Islet precursor cell (in vitro differentiated cells): ENCODE results near the gene DUSP7.
A peak's percentile ranks its signal among the peaks of the same experiment; 100 is the strongest.

Experiments
- DNase-seq: peaks from one replicate; pipeline ENCODE4 v3.0.0-alpha.2; 2018

The DUSP7 gene

DNA sequence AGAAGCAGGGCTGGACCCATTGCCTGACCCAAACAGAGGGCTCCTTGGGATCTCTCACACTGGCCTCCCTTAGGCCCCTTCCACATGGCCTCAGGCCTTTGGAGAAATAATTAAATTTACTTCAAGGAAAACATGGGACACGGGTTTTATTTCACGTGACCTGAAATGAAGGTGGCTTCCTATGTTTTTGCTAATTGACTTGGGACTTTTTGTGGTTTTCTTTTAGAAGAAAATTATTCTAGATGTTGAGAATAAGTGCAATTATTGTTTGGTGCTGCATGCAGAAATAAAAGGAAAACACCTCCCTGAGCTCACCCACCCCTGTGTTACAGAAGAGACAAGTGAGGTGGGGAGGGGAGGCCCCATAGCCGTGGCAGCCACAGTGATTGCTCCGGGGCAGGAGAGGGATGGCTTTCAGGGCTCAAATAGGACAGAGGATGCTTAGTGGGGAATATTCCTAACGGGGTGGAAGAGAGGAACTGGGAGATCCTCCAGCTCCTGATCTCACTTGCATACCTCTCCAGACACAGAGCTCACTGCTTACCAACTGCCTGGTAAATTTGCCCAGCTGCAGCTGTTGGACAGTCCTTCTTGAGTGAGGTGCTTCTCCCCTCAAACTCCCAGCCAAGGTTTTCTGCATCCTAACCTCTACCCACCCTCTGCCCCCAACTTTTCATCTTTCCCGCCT is 31.5 kb downstream of the DUSP7 start:
- DNase-seq: no peak

DNA sequence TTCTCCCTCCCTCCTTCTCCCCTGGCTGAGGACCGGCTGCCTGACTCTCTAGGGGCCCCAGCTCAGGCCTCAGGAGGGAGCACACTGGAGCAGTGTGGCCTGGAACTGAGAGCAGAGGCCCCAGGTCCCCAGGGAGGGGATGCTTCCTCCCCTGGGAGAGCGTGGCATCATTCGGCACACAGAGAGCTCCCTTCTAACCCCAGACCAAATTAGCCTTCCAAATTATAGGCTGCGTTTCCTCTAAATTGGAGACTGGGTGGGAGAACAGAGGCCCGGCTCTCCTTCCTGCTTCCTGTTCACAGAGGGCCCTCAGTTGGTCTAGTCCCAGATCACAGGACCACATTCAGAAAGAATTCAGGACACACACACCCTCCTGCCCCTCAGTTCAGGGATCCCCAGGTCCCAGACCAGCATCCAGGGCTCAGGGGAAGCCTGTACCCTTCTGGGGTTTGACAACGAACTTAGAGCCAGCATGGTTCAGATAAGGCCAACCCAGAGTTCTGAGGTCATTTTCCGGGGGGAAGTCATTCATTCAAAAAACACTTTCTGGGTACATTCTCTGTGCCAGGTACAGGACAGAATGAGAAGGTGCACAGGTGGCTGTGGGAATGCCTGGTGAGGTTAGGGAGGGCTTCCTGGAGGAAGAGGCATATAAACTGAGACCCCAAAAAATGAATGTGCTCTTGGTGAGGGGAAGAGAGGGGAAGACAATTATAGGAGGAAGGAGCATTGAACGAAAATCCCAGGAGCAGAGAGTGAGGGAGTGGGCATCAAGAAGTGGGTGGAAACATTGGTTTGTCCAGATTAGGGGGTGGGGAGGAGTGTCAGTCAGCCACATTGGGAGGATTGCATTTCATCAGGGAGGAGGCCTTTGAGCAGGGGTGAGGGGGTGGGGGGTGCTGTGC is 32.3 kb downstream of the DUSP7 start:
- no peak for DNase-seq

DNA sequence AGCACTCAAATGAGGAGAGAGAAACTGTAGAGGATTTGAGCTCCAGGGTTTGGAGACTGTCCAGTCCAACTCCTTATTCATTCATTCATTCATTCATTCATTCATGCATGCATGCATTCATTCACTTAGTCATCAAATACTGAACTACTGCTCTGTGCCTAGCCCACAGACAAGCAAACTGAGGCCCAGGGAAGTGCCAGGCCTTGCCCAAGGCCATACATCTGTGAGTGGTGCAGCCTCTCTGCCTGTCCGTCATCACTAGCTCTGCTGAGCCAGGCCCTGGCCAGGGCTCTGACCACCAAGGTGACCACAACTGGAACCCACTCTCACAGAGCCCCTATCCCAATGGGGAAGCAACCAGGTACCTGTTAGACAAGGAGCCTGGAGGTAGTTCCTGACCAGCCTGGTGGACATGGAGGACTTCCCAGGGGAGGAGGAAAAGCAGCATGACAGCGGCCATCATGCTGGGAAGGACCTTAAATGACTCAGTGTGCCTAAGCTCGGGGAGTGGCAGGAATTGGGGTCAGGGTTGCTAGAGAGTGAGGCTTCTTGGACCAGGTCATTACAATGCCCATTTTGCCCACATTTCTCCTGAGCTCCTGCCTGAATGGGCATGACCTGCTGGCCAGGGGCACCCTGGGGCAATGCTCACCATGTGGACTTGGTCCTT is 33.1 kb downstream of the DUSP7 start:
- no peak for DNase-seq

DNA sequence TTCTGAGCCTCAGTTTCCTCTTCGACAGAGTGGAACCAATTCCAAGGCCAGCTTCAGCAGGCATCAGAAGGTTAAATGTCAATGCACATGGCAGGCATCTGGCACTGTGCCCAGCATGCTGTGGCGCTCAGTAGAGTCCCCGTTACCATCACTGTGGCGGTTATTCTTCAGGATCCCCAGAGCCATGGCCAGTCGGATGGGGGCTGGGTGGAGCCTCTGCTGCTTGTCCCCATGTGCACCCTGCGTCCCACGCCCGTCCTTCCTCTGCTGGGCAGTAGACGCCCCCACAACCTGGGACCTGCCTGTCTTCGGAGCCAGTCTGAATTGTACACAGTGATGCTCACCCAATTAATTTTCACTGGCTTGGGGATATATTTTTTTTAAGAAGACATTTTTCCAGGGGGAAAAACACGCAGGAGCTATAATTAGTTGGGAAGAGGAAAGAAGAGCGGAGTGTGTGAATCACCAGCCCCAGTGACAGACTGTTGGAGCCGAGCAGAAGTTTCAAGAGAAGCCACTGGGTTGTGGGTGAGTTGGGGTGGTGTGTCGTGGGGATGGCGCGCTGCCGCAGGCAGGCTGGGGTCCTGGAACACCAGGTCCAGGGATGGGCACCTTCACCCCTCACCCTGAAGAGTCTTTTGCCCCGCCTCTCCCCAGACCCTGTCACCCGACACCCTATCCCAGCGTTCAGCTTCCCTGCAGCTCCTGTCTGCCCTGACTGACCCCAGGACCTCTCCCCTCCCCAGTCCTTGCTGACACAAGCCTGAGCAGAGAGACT is 33.9 kb downstream of the DUSP7 start:
- DNase-seq: no peak

DNA sequence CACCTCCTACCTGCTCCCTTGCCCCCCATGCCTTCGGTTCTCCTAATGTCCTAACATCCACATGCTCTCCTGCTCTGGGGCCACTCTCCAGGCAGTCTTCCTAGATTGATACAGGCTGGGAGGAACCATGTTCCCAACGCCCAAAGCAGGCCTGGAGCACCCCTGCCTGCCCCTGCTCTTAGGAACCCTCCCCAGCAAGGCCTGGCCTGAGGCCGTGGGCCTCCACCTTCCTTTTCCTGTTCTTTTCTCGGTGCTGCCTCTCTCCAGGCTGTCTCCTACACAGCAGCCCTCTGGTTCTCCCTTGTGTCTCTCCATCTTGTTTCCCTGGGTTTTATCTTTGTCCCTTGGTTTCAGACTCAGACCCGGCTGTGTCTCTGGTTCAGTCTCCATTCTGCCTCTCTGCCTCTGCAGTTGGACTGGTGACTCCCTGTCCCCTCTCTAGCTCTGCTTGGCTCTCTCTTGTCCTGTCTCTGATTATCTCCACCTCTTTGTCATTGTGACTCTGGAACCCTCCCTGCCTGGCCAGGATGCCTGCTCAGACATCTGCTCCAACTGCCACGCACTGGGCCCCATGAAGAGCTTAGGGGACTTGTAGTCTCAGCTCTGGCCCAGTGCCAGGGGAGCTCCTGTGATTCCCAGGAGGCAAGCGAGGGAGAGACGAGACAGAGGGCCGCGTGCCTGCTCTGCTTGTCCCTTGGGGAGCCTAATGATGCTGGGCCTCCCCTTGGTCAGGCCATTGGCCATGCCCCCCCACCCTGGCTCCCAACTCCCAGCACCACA is 34.7 kb downstream of the DUSP7 start:
- DNase-seq: no peak

DNA sequence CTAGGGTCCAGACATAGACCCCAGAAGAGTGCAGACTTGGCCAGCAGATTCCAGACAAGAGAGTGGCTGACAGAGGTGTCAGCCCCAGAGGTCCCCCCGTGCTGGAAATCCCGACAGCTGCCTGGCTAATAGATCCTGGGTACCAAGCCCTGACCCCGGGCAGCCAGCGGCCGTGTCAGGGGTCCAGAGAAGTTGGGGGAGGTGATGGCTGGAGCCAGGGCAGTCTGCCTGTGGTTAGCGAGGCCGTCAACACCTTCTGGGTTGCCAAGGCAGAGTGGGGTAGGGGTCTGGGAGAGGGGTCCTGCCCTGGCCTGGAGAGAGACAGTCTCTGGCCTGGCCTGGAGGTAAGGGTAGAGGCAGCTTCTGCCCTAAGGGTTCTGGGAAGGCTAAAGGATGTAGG is 35.6 kb downstream of the DUSP7 start:
- DNase-seq: no peak

DNA sequence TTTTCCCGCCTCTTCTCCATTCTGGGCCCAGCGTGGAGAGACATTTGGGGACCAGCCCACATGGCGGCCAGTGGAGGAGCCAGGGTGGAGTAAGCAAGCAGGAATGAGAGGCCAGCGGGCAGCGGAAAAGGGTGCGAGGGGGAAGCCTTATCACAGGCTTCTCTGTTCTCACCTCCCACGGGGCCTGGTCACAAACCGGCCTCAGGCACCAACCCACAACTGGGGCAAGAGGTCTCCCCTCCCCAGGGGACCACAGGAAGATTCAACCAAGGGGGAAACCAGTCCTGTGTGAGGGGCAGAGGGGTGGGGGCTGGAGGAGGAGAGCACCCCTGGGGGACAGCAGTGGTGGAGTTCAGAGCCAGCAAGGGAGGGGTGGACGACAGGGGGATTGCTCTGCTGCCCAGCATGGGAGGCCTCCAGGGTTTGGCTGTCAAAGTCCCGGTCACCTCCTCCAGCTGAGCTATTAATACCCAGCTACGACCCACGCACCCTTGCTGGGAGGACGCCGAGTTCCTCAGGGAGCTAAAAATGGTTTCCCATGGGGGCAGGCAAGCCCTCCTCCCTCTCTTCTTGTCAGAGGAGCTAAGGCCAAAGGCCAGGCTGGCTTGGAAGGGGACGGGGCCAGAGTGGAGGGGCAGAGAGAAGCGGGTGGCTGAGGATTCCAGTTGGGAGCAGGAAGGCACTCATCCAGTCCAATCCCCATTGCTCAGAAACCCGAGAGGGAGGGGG is 36.9 kb downstream of the DUSP7 start:
- no peak for DNase-seq

DNA sequence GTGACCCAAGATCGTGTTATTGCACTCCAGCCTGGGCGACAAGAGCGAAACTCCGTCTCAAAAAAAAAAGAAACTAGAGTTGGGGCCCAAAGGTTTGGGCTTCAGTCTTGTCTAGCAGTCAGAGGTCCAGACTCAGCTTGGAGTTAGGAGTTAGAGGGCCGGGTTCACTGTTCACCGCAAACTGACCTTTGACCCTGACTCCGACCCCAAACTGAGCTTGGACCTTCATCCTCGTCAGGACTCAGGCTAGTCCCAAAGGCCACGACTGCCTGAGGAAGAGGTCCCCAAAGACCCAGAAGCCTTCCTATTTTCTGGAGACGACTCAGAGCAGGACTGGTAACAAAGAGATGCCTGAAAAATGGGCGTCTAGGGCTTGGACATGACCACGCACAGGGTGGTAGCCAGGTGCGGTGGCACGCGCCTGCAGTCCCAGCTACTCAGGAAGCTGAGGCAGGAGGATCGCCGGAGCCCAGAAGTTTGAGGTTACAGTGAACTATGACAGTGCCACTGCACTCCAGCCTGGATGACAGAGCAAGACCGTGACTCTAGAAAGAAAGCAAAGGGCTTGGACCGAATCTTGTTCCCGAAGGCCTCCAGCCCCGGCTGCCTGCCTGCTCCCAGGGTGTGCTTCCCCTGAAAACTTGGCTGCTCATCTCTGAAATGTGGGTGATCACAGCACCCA is 37.9 kb downstream of the DUSP7 start:
- DNase-seq: no peak

DNA sequence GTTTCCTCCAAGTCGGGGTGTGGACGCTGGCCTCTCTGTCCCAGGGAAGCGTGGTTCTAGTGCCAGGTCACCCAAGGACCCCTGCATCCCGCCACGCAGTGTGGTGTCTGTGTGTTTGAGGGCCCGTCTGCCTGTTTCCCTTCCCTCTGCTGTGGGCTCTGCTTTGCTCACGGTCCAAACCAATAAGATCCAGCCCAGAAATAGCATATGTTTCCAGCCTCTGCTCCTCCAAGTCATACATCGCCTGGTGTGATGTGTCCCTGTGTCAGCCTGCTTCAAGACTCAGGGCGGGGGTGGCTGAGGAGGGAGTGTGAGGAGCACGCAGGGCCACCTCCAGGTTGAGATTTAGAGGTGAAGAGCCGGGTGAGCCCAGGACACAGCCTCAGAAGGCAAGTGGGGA is 38.8 kb downstream of the DUSP7 start:
- no peak for DNase-seq

DNA sequence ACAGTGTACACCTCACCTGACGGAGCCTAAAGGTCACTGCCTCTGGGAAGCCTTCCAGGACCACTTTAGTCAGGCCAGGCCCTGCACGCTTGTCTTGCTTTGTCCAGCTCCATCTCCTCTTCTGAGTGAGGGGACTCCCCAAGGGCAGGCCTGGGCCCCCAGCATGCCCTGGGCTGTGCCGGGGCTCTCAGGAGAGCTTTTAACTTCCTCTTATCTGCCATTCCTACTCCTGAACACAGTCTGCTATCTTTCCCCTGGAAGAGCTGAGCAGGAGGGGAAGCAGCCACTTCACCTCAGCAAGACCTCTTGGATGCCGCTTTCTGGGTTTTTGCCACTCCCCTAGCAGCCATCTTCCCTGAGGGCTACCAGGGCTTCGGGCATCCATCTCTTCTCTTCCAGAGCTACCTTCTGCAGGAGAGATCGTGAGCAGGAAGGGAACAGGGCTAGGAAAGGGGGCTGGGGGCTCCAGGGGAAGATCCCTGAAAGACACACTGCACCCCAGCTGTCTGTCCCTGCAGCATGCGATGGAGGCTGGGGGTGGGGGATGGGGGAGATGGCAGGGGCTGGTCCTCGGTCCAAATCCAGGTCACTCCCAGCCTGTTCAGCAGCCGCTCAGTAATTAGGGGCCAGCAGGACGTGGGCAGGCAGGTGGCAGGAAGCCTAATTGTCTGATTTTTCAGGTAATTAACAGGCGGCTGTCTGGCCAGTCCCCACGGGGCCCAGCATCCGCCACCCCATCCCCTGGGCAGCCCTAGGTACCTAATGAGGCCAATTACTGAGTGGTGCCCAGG is 40.7 kb downstream of the DUSP7 start:
- DNase-seq: no peak

DNA sequence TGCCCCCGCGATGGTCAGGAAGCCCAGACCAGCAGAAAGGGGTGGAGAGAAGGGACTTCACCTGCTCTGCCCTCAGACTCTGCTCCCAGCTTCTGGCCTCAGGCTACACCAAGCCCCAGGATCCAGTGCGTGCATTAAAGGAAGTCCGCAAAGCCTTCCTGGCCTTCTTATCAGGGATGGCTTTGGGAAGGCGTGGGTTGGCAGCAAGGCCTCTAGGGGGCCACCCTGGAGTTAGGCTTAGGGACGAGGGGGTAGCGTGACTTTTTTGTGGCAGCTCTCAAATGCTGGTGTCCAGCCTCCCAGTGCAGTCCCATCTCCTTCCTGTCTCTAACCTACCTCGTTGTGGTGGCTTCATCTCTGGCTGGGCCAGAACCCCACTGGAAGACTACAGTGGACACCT is 41.8 kb downstream of the DUSP7 start:
- DNase-seq: no peak

DNA sequence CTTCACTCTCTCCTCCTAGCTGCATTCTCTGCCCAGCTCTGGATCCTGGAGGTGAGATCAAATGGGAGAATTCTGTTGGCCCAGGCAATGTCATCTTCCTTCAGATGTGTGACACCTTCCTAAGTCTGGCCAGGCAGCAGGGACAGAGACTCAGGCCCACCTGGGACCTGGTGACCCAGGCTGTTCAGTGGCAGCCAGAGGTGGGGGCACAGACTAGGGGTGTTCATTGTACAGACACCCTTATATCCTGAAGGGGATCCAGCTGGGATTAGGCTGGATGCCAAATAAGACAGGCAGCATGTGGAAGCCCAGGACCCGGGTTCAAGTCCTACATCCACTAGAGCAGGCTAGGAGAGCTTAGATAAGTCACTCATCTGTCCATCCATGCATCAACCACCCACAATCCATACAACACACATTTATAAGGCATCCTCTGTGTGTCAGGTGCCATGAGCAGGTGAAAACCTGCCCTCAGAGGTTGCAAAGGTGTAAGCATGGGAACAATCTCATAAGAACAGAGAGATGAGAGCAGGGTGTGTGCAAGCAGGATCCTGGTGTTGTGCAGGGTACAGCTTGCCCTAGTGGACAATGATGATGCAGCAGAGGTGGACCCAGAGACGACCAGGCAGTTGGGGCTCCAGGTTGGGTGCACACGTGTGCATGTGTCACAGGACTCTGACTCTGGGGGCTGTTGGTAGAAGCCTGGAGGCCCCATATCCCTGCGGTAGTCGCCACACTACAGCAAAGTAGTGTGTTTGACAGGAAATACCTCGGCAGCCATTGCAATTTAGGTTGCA is 42.4 kb downstream of the DUSP7 start:
- no peak for DNase-seq

DNA sequence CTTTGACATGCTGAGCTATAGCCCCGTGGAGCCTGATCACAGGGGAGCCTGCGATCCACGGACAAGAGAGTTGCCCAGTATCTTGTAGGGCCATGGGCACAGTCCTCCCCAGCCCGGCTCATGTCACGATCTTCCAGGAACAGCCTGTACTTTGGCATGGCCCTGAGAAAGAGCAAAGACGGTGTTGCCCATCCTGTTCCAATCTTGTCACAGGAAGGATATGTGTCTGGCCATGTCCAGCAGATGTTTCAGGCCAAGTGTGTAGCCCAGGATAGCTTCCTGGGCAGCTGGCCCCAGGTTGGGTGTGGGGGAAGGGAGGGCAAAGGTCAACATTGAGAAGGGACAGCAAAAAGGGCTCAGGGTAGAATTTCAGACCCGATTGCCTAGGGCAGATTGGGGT is 43.7 kb downstream of the DUSP7 start:
- no peak for DNase-seq

DNA sequence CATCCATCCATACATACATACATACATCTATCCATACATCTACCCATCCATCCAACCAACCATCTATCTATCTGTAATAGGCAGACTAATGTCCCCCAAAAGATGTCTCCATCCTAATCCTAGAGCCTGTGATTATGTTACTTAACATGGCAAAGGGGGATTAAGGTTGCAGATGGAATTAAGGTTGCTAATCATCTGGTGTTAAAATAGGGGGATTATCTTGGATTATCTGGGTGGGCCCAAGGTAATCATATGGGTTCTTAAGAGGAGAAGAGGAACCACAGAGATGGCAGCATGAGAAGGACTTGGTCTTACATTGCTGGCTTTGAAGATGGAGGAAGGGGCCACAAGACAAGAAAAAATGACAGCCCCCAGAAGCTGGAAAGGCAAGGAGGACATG is 45.9 kb downstream of the DUSP7 start:
- no peak for DNase-seq

DNA sequence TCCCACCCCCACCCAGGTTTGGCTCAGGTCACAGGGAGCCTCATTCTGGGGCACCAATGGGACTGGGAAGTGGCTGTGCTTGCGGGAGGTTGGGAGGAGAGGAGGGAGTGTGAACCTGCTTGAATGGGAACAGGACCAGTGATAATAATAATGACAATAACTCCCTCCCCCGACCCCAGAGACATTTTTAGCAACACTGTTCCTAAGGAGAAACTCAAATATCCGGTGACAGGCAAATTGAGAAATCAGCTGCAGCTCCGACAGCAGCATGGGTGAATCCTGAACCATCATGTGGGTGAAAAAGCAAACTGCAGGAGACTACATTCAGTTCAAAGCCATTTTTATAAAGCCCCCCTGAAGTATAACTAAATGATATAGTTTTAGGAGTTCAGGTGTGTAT is 49.1 kb downstream of the DUSP7 start:
- no peak for DNase-seq

DNA sequence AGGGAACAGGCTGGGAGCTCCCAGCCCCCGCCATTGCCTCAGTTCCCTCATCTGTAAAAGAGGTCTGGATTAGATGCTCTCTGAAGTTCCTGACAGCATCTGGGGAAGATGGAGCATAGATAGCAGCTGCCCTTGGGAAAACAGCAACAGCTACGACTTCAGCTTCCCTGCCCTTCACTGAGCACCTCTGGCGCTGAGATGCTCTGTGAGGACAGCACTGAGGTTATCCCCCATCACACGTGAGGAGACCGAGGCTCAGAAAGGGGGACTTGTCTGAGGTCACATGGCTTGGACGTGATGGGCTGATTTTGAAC is 49.6 kb downstream of the DUSP7 start:
- no peak for DNase-seq

DNA sequence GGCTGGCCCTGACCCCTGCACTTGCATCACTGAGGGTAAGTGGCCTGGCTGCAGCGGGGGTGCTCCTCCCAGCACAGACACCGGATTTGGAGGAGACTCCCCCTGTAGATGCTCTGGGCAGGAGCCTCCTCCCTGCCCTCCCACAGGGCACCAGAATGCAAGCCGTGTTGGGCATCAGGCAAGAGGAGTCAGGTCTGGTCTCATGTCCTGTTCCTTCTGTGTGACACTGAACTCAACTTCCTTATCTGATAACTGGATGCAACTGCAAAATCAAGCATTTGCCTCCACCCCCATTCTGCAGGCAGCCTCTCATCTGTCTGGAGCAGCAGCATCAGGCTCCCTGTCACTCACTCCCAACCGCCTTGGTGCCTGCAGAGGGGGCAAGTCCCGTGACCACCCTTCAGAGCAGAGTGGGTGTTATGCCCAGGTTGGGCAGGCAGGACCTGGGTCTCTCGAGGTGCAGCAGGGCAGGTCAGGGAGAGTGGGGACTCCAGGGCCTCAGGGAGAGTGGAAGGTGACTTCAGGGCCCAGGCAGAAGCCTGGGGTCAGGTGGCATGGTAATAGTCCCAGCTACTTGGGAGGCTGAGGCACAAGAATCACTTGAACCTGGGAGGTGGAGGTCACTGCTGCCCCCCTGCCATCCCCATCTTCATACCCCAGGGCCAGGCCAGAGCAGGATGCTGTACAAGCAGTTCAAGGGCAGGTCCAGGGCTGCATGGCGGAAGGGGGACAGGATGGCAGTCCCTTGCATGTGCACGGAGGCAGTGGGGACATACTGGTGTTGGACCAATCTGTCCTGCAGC is 50.2 kb downstream of the DUSP7 start:
- DNase-seq: no peak

DNA sequence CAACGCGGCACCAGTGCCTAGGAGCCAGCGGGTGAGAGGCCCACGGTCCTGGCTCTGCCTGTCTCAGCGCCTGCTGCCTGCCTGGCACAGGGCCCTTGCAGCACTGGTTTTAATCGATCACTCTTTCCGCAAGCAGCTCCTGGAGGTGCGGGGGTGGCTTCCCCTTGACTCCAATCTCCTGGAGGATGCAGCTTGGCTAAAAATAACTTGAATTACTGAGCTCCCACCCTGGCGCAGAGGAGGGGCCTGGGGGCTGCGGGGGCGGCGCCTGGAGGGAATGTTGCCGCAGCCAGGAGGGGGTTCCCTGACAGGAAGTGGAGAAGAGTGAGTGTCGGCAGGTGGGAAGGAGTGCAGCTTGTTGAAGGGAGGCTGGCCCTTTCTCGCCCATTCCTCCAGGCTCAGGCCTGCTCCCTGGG is 50.8 kb downstream of the DUSP7 start:
- peak; percentile 82 for DNase-seq
